HepG2 (cell line): ENCODE data around the gene ZNF491. TPM values are rescaled to one million over a fixed set of nuclear protein-coding genes. Genes with fewer than 3 reads are reported as not detected.
A peak's percentile ranks its signal among the peaks of the same experiment; 100 is the strongest.

Experiments used
- CEBPB ChIP-seq: IDR thresholded peaks from 2 replicates; pipeline ENCODE4 v1.6.1; 2011; ENCODE audit warnings: low read depth, low read length, improper control_type of control experiment, borderline replicate concordance
- FOXJ3 ChIP-seq: sonication (generic); formaldehyde crosslinking; IDR thresholded peaks from 2 replicates; pipeline ENCODE4 v1.4.0; 2020; ENCODE audit warnings: missing genetic modification reagents, mild to moderate bottlenecking, borderline replicate concordance
- FOXO4 ChIP-seq: sonication (generic); formaldehyde crosslinking; conservative IDR thresholded peaks from 2 replicates; pipeline ENCODE4 v1.8.1; 2023; ENCODE audit warnings: missing genetic modification reagents
- GRHL1 ChIP-seq: sonication (generic); formaldehyde crosslinking; conservative IDR thresholded peaks from 2 replicates; pipeline ENCODE4 v1.8.0; 2022; ENCODE audit warnings: missing genetic modification reagents
- HBP1 ChIP-seq: IDR thresholded peaks from 2 replicates; pipeline ENCODE4 v1.6.1; 2016; ENCODE audit warnings: low read depth, control low read depth
- HOXA9 ChIP-seq: sonication (generic); formaldehyde crosslinking; IDR thresholded peaks from 2 replicates; pipeline ENCODE4 v1.8.1; 2022; ENCODE audit warnings: missing genetic modification reagents, mild to moderate bottlenecking, moderate library complexity, borderline replicate concordance
- IRF1 ChIP-seq: sonication (generic); formaldehyde crosslinking; IDR thresholded peaks from 2 replicates; pipeline ENCODE4 v1.4.0; 2020; ENCODE audit warnings: low read depth, mild to moderate bottlenecking, missing genetic modification reagents
- MEIS1 ChIP-seq: sonication (generic); formaldehyde crosslinking; IDR thresholded peaks from 2 replicates; pipeline ENCODE4 v1.9.0; 2021; ENCODE audit warnings: mild to moderate bottlenecking, missing genetic modification reagents, moderate library complexity, borderline replicate concordance
- MEIS2 ChIP-seq: sonication (generic); formaldehyde crosslinking; IDR thresholded peaks from 2 replicates; pipeline ENCODE4 v1.9.0; 2021; ENCODE audit warnings: mild to moderate bottlenecking, missing genetic modification reagents
- NKX3-1 ChIP-seq: sonication (generic); formaldehyde crosslinking; IDR thresholded peaks from 2 replicates; pipeline ENCODE4 v1.5.0; 2020; ENCODE audit warnings: missing genetic modification reagents
- PHF20 ChIP-seq: sonication (generic); formaldehyde crosslinking; IDR thresholded peaks from 2 replicates; pipeline ENCODE4 v1.5.0; 2020; ENCODE audit warnings: mild to moderate bottlenecking, missing genetic modification reagents
- PLRG1 ChIP-seq: fragments of 450-650 bp; conservative IDR thresholded peaks from 2 replicates; pipeline ENCODE4 v1.6.1; 2016
- RBM39 ChIP-seq: fragments of 200-400 bp; formaldehyde crosslinking; IDR thresholded peaks from one replicate; pipeline ENCODE4 v1.6.1; 2018; ENCODE audit warnings: antibody characterized with exemption, mild to moderate bottlenecking, low read depth, low read length; ENCODE audit not compliant: poor library complexity, severe bottlenecking
- UBTF ChIP-seq: sonication (generic); formaldehyde crosslinking; IDR thresholded peaks from 2 replicates; pipeline ENCODE4 v1.4.0; 2020; ENCODE audit warnings: mild to moderate bottlenecking, missing genetic modification reagents
- ZBTB42 ChIP-seq: sonication (generic); formaldehyde crosslinking; IDR thresholded peaks from 2 replicates; pipeline ENCODE4 v1.5.0; 2020; ENCODE audit warnings: mild to moderate bottlenecking, missing genetic modification reagents
- ZNF292 ChIP-seq: sonication (generic); formaldehyde crosslinking; IDR thresholded peaks from 2 replicates; pipeline ENCODE4 v1.8.1; 2022; ENCODE audit warnings: mild to moderate bottlenecking, low read depth, missing genetic modification reagents, borderline replicate concordance
- ZNF580 ChIP-seq: IDR thresholded peaks from 2 replicates; pipeline ENCODE4 v1.6.1; 2016; ENCODE audit warnings: low read depth, borderline replicate concordance
- ZNF598 ChIP-seq: sonication (generic); formaldehyde crosslinking; IDR thresholded peaks from 2 replicates; pipeline ENCODE4 v1.5.1; 2020; ENCODE audit warnings: mild to moderate bottlenecking, missing genetic modification reagents, borderline replicate concordance
- ZNF879 ChIP-seq: sonication (generic); formaldehyde crosslinking; IDR thresholded peaks from 2 replicates; pipeline ENCODE4 v1.8.1; 2023; ENCODE audit warnings: missing genetic modification reagents
- polyA plus RNA-seq, 8 experiments: library from polyadenylated mRNA; depleted of rRNA in 3 of 8; stranded (reverse) in 7 of 8; unstranded in 1 of 8; fragments of >200 nt; fragmentation: Illumina TruSeq in 4 of 8; extraction: Trizol in 4 of 8; gene quantifications; 2 replicates each; pipeline versions ENCODE4 v1.2.1 to v1.2.3, GENCODE V29; 2011 to 2016; ENCODE audit warnings: low read depth in 4 of 8, missing spikeins in 1 of 8, mixed read lengths in 1 of 8; ENCODE audit not compliant: insufficient read depth in 1 of 8
- total RNA-seq, 5 experiments: library from RNA; depleted of rRNA; stranded (reverse); fragments of >200 nt; fragmentation: Illumina TruSeq; extraction: Trizol; gene quantifications; 2 replicates each; pipeline ENCODE4 v1.2.3, GENCODE V29; 2016; ENCODE audit warnings: low read depth in 1 of 5

Gene ZNF491
- total and polyA plus RNA-seq, 2 of the 13 experiments (the other 11 are each of a cell fraction or from before 2014, with no cell fraction given): 0.57 to 2.2 TPM

- TF ChIP-seq FOXO4 (CRISPR knock-in tag) (0 out of 2 replicates have a peak, but pooled peaks have one; percentile 59), UBTF (CRISPR knock-in tag) (peak; percentile 97), HOXA9 (CRISPR knock-in tag) (no peak), ZNF292 (CRISPR knock-in tag) (peak; percentile 41; the same call in 1 of the 2 replicates), GRHL1 (CRISPR knock-in tag) (no peak), CEBPB (no peak), PLRG1 (no peak), MEIS2 (CRISPR knock-in tag) (peak; percentile 54; the same call in 1 of the 2 replicates), ZNF879 (CRISPR knock-in tag) (no peak), RBM39 (peak; percentile 50), NKX3-1 (CRISPR knock-in tag) (peak; percentile 64; the same call in 1 of the 2 replicates), ZNF598 (CRISPR knock-in tag) (peak; percentile 97), MEIS1 (peak; percentile 88), IRF1 (CRISPR knock-in tag) (no peak), PHF20 (0 out of 2 replicates have a peak, but pooled peaks have one; percentile 25), FOXJ3 (peak; percentile 33; the same call in 1 of the 2 replicates), ZNF580 (CRISPR knock-in tag) (peak; percentile 46; the same call in 1 of the 2 replicates), ZBTB42 (CRISPR knock-in tag) (no peak), HBP1 (CRISPR knock-in tag) (peak; percentile 16; the same call in 1 of the 2 replicates)
These were observed at the start of gene ZNF491 (continued) for GRCh38 chr19:11798391-11799330.
